MM.1S (cell line): Measurements from ENCODE around the gene PTCSC3.

ENCODE experiments used
- DNase-seq: peaks from one replicate; pipeline ENCODE4 v3.0.0-alpha.2; 2015
- H2AFZ ChIP-seq: fragments of 300-600 bp; sonication (generic); 2 replicates; pipeline ENCODE4 v1.6.0; 2016; ENCODE audit warnings: antibody characterized with exemption, low read length
- H3F3A ChIP-seq: fragments of 300-600 bp; sonication (generic); 2 replicates; pipeline ENCODE4 v1.6.1; 2016; ENCODE audit warnings: mild to moderate bottlenecking, antibody characterized with exemption, low read length, moderate library complexity, mixed read lengths; ENCODE audit not compliant: insufficient read depth
- H3K27ac ChIP-seq: fragments of 300-600 bp; sonication (generic); 2 replicates; pipeline ENCODE4 v1.5.1; 2016; ENCODE audit warnings: mild to moderate bottlenecking, low read length
- H3K27me3 ChIP-seq: fragments of 300-600 bp; sonication (generic); replicated peaks from 2 replicates; pipeline ENCODE4 v1.6.0; 2016; ENCODE audit warnings: low read length; ENCODE audit not compliant: insufficient read depth
- H3K36me3 ChIP-seq: fragments of 300-600 bp; sonication (generic); replicated peaks from 2 replicates; pipeline ENCODE4 v1.6.1; 2016; ENCODE audit warnings: mild to moderate bottlenecking, low read length, mixed read lengths; ENCODE audit not compliant: insufficient read depth
- H3K4me1 ChIP-seq: fragments of 300-600 bp; sonication (generic); 2 replicates; pipeline ENCODE4 v1.6.1; 2016; ENCODE audit warnings: low read length, mixed read lengths
- H3K4me2 ChIP-seq: fragments of 300-600 bp; sonication (generic); 2 replicates; pipeline ENCODE4 v1.6.0; 2016; ENCODE audit warnings: low read depth, low read length
- H3K4me3 ChIP-seq: fragments of 300-600 bp; sonication (generic); 2 replicates; pipeline ENCODE4 v1.5.1; 2016; ENCODE audit warnings: low read length, mixed read lengths
- H3K79me2 ChIP-seq: fragments of 300-600 bp; sonication (generic); 2 replicates; pipeline ENCODE4 v1.6.1; 2016; ENCODE audit warnings: mixed run types, low read length, mixed read lengths
- H3K9ac ChIP-seq: fragments of 300-600 bp; sonication (generic); 2 replicates; pipeline ENCODE4 v1.6.1; 2016; ENCODE audit warnings: low read length, mixed read lengths
- H3K9me2 ChIP-seq: fragments of 300-600 bp; sonication (generic); replicated peaks from 2 replicates; pipeline ENCODE4 v1.6.1; 2016; ENCODE audit warnings: mild to moderate bottlenecking, low read length, mixed read lengths; ENCODE audit not compliant: insufficient read depth
- H3K9me3 ChIP-seq: fragments of 300-600 bp; sonication (generic); replicated peaks from 2 replicates; pipeline ENCODE4 v1.6.1; 2016; ENCODE audit warnings: mild to moderate bottlenecking, low read length, mixed read lengths; ENCODE audit not compliant: insufficient read depth
- H4K20me1 ChIP-seq: fragments of 300-600 bp; sonication (generic); 2 replicates; pipeline ENCODE4 v1.6.1; 2016; ENCODE audit warnings: mild to moderate bottlenecking, low read length, moderate library complexity, mixed read lengths; ENCODE audit not compliant: insufficient read depth
- EZH2 ChIP-seq: fragments of 300-600 bp; sonication (generic); optimal IDR thresholded peaks from 2 replicates; pipeline ENCODE3; 2017; ENCODE audit warnings: low read depth, mild to moderate bottlenecking, antibody characterized with exemption, low read length, mixed read lengths
- EZH2phosphoT487 ChIP-seq: fragments of 300-600 bp; sonication (generic); IDR thresholded peaks from 2 replicates; pipeline ENCODE4 v1.6.1; 2018; ENCODE audit warnings: antibody characterized with exemption, low read length
- TF ChIP-seq, protein P1 (sequence below): fragments of 300-600 bp; sonication (generic); IDR thresholded peaks from 2 replicates; pipeline ENCODE4 v1.5.1; 2016; ENCODE audit warnings: antibody characterized with exemption, low read length, mixed read lengths

The PTCSC3 gene

DNA sequence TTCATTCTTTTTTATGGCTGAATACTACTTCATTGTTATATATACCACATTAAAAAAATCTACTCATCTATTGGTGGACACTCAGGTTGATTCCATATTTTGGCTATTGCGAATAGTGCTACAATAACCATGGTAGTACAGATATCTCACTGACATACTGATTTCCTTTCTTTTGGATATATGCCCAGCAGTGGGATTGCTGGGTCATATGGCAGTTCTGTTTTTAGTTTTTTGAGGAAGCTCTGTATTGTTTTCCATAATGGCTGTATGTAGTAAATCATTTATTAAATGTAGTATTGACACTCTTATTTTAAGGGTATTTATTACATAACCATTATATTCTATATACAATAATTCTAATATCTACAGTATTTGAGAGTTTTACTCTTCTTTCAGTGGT lies 43.7 kb downstream of the PTCSC3 start:
- Histone ChIP-seq H3K9me3 (no peaks in the 10 kb centered on the region), H3K4me2 (no peak overlapping the region), H3K9me2 (no peaks in the 10 kb centered on the region), H3K36me3 (no peaks in the 10 kb centered on the region), H3K9ac (no peak overlapping the region), H3K4me1 (no peaks in the 10 kb centered on the region), H2AFZ (no peak overlapping the region), H3K4me3 (no peak overlapping the region), H3K27me3 (no peaks in the 10 kb centered on the region), H4K20me1 (no peaks in the 10 kb centered on the region), H3F3A (no peaks in the 10 kb centered on the region), H3K79me2 (no peaks in the 10 kb centered on the region), H3K27ac (no peak overlapping the region)
- DNase-seq = no peak
- TF ChIP-seq EZH2 (no peak), EZH2phosphoT487 (no peak)
- TF ChIP-seq, protein P1, sequence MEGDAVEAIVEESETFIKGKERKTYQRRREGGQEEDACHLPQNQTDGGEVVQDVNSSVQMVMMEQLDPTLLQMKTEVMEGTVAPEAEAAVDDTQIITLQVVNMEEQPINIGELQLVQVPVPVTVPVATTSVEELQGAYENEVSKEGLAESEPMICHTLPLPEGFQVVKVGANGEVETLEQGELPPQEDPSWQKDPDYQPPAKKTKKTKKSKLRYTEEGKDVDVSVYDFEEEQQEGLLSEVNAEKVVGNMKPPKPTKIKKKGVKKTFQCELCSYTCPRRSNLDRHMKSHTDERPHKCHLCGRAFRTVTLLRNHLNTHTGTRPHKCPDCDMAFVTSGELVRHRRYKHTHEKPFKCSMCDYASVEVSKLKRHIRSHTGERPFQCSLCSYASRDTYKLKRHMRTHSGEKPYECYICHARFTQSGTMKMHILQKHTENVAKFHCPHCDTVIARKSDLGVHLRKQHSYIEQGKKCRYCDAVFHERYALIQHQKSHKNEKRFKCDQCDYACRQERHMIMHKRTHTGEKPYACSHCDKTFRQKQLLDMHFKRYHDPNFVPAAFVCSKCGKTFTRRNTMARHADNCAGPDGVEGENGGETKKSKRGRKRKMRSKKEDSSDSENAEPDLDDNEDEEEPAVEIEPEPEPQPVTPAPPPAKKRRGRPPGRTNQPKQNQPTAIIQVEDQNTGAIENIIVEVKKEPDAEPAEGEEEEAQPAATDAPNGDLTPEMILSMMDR = no peak

DNA sequence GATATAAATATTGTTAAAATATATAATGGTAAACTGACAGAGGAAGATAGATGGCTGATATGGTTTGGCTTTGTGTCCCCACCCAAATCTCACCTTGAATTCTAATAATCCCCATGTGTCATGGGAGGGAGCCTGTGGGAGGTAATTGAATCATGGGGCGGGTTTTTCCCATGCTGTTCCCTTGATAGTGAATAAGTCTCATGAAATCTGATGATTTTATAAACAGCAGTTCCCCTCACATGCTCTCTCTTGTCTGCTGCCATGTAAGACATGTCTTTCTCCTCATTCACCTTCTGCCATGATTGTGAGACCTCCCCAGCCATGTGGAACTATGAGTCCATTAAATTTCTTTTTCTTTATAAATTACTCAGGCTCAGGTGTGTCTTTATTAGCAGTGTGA lies 46.3 kb downstream of the PTCSC3 start:
- Histone ChIP-seq H3K4me3 (no peak overlapping the region), H3K9me2 (no peaks in the 10 kb centered on the region), H3K36me3 (no peaks in the 10 kb centered on the region), H3K79me2 (no peaks in the 10 kb centered on the region), H3K27me3 (no peaks in the 10 kb centered on the region), H3F3A (no peaks in the 10 kb centered on the region), H2AFZ (no peak overlapping the region), H3K9me3 (no peaks in the 10 kb centered on the region), H3K27ac (no peak overlapping the region), H3K4me1 (no peaks in the 10 kb centered on the region), H3K9ac (no peak overlapping the region), H3K4me2 (no peak overlapping the region), H4K20me1 (no peaks in the 10 kb centered on the region)
- DNase-seq = no peak
- no peak for TF ChIP-seq EZH2phosphoT487
- TF ChIP-seq, protein P1 = no peak
- TF ChIP-seq EZH2 = no peak

DNA sequence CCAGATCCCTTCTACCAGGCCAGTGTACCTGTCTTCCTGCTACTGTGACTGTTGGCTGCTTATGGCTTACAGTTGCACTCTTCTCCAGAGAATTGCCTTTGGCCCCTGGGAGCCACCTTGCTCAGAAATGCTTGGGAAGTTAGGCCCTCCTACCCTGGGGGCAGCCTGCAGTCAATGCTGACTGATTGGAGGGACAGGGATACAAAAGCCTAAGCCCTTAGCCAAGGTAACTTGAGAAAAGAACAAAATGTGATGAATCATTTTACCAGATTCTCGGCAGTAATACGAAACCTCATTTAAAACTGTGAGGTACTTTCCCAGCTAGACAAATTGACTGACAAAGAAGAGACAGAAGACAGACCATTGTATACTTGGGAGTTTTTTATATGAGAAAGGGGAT lies 47.3 kb downstream of the PTCSC3 start:
- Histone ChIP-seq H3K9me2 (no peaks in the 10 kb centered on the region), H2AFZ (no peak overlapping the region), H3K4me2 (no peak overlapping the region), H3K27ac (no peak overlapping the region), H3K27me3 (no peaks in the 10 kb centered on the region), H3K9ac (no peak overlapping the region), H3K79me2 (no peaks in the 10 kb centered on the region), H3K36me3 (no peaks in the 10 kb centered on the region), H3K9me3 (no peaks in the 10 kb centered on the region), H3K4me3 (no peak overlapping the region), H4K20me1 (no peaks in the 10 kb centered on the region), H3F3A (no peaks in the 10 kb centered on the region), H3K4me1 (no peaks in the 10 kb centered on the region)
- no peak for DNase-seq
- TF ChIP-seq EZH2phosphoT487 = no peak

DNA sequence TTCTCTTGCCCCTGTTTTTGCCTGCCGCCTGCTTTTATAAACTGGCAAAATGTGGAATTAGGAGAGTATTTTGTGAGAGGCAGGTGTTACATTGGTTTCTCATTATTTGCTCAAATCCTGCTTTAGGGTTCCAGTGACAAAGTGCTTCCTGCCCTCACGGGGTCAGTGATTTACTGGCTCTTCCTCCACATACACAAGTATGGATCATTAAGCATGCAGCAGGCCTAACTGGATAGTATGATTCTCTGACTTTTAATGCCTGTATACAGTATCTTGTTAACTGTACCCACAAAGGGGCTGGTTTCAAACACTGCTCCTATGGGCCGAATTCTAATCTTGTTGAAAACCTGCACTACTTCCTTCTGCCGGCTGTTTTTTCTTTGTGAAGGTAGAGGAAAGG lies 63.2 kb downstream of the PTCSC3 start:
- Histone ChIP-seq H3K36me3 (no peaks in the 10 kb centered on the region), H3K4me2 (no peak overlapping the region), H3K4me1 (no peaks in the 10 kb centered on the region), H3K9me2 (no peaks in the 10 kb centered on the region), H3K27ac (no peak overlapping the region), H3K4me3 (no peak overlapping the region), H4K20me1 (no peaks in the 10 kb centered on the region), H3K27me3 (no peaks in the 10 kb centered on the region), H2AFZ (no peak overlapping the region), H3K79me2 (no peaks in the 10 kb centered on the region), H3F3A (no peaks in the 10 kb centered on the region), H3K9me3 (no peaks in the 10 kb centered on the region), H3K9ac (no peak overlapping the region)
- DNase-seq = no peak
- no peak for TF ChIP-seq EZH2
- TF ChIP-seq EZH2phosphoT487 = no peak
- TF ChIP-seq, protein P1 = no peak
